Prostate gland (tissue), 2 donors: ENCODE data around the gene BCHE. TPM values are rescaled to one million over a fixed set of nuclear protein-coding genes. Genes with fewer than 3 reads are reported as not detected.

Source experiments
- DNase-seq: peaks from one replicate; pipeline ENCODE4 v3.0.0-alpha.2; 2019; ENCODE audit warnings: low spot score
- H3K27ac ChIP-seq, 2 donors: fragments of 200-600 bp; sonication (generic); 2 replicates each; pipeline ENCODE4 v1.5.1; 2017 to 2019
- H3K27me3 ChIP-seq: fragments of 200-600 bp; sonication (generic); replicated peaks from 2 replicates; pipeline ENCODE4 v1.5.1; 2019; ENCODE audit not compliant: insufficient read depth
- H3K36me3 ChIP-seq, 2 donors: fragments of 200-600 bp; sonication (generic); 1 replicate in 1 of 2; 2 replicates in 1 of 2; pipeline versions ENCODE4 v1.5.1 to v1.8.1; 2017 to 2019
- H3K4me1 ChIP-seq: fragments of 200-600 bp; sonication (generic); replicated peaks from 2 replicates; pipeline ENCODE4 v1.5.1; 2019
- H3K4me3 ChIP-seq, 2 donors: fragments of 200-600 bp; sonication (generic); 2 replicates each; pipeline ENCODE4 v1.5.1; 2017 to 2019
- H3K9me3 ChIP-seq: fragments of 200-600 bp; sonication (generic); 2 replicates; pipeline ENCODE4 v1.5.1; 2017
- POLR2A ChIP-seq: fragments of 450-650 bp; IDR thresholded peaks from one replicate; pipeline ENCODE4 v1.6.1; 2016; ENCODE audit warnings: antibody characterized with exemption, mild to moderate bottlenecking
- POLR2AphosphoS5 ChIP-seq: sonication (generic); formaldehyde crosslinking; IDR thresholded peaks from one replicate; pipeline ENCODE4 v1.6.1; 2017; ENCODE audit warnings: antibody characterized with exemption
- whole genome bisulfite sequencing: methylation state at CpG from one replicate; pipeline ENCODE4 v1.1.5; 2018; 5-methylcytosine and 5-hydroxymethylcytosine counted together
- intact Hi-C: fragments of 100-400 bp; cut with DNase I; formaldehyde crosslinking; loops from one replicate; pipeline ENCODE4 v1.14.2; 2022
- total RNA-seq, 2 donors: library from RNA; depleted of rRNA; stranded (reverse); fragments of >200 nt; gene quantifications; one replicate each; pipeline ENCODE4 v1.1.0, GENCODE V29; 2016
- TF ChIP-seq, protein P1 (sequence below), 4 experiments: fragments of 200-600 bp in 2 of 4; fragments of 450-650 bp in 2 of 4; sonication (generic) in 2 of 4; IDR thresholded peaks; 1 replicate in 3 of 4; 2 replicates in 1 of 4; pipeline ENCODE4 v1.5.1; 2016 to 2019; ENCODE audit warnings: antibody characterized with exemption in 4 of 4, mild to moderate bottlenecking in 2 of 4, moderate library complexity in 2 of 4

Gene BCHE
- total RNA-seq, 2 donors from 2014 or later = 1.8 to 2.2 TPM

DNA sequence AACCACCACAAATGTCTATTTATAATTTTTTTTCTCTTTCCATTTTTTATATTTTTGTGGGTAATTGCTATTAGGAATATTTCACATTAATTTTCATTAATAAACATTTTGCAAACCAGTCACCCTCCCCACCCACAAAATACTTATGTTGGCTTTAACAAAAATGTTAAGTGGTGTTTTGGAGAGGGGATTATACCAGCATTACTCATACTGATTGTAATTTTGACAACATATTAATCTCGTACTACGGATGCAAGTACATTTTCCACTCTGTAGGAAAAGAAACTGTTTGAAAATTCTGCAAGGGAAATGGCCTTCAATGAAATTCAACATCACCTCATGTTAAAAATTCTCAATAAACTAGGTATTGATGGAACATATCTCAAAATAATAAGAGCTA lies 58.3 kb downstream of the BCHE start:
- no peaks in the 10 kb centered on the region for H3K9me3 ChIP-seq
- no peaks in the 10 kb centered on the region for H3K36me3 ChIP-seq
- 93% methylated on average over 2 of the region's 2 CpGs for WGBS
- no peak overlapping the region for H3K4me3 ChIP-seq
- H3K27ac ChIP-seq = no peak overlapping the region
- intact Hi-C loops = no loop called here
- H3K27me3 ChIP-seq = no peaks in the 10 kb centered on the region
- TF ChIP-seq, protein P1, sequence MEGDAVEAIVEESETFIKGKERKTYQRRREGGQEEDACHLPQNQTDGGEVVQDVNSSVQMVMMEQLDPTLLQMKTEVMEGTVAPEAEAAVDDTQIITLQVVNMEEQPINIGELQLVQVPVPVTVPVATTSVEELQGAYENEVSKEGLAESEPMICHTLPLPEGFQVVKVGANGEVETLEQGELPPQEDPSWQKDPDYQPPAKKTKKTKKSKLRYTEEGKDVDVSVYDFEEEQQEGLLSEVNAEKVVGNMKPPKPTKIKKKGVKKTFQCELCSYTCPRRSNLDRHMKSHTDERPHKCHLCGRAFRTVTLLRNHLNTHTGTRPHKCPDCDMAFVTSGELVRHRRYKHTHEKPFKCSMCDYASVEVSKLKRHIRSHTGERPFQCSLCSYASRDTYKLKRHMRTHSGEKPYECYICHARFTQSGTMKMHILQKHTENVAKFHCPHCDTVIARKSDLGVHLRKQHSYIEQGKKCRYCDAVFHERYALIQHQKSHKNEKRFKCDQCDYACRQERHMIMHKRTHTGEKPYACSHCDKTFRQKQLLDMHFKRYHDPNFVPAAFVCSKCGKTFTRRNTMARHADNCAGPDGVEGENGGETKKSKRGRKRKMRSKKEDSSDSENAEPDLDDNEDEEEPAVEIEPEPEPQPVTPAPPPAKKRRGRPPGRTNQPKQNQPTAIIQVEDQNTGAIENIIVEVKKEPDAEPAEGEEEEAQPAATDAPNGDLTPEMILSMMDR (IDR thresholded peaks at IDR 0.05) = no peak
- no peak for TF ChIP-seq POLR2A
- DNase-seq = no peak
- no peaks in the 10 kb centered on the region for H3K4me1 ChIP-seq

DNA sequence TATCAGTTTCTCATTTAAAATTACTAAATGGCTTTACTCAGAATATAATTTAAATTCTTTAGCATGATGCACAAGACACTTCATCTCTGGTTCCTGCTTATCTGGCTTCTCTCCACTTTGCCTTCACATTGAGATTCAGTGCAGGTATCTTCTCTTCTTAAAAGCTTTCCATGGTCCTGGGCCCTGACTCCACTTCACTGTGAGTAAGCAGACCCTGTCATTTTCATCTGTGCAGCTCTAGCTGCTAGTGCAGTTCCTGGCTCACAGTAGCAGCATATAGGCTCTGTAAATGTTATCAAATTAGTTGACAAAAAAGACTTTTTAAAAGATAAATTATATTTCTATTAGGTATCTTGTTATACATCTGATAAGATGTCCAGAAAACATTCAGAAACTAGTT lies 58.8 kb downstream of the BCHE start:
- TF ChIP-seq, protein P1 (IDR thresholded peaks at IDR 0.05) = no peak
- no peak for TF ChIP-seq POLR2AphosphoS5
- TF ChIP-seq POLR2A = no peak

DNA sequence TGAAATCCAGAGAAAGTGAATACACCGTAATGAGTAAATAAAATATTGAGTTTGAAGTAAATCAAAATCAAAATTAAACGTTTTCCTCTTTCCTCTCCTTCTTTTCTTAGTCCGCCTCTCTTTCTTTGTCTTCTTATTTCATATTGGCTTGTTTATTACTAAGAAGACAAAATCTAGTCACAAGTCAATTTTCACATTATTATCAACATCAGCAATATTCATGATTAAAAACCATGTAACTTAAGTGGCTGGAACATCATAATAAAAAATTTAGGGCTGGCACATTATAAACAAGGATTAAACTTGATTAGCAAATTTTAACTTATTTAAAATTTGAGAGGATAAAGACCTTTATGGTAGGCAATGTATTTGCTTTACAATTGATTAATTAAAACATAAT lies 61.4 kb downstream of the BCHE start:
- Histone ChIP-seq H3K9me3 (no peaks in the 10 kb centered on the region), H3K27me3 (no peaks in the 10 kb centered on the region), H3K4me3 (no peak overlapping the region), H3K27ac (no peak overlapping the region), H3K36me3 (no peaks in the 10 kb centered on the region), H3K4me1 (no peaks in the 10 kb centered on the region)
- intact Hi-C loops = no loop called here
- 75% methylated on average over 3 of the region's 3 CpGs for WGBS
- TF ChIP-seq POLR2AphosphoS5 = no peak
- DNase-seq = no peak

More for the DNA sequence above, 58.8 kb downstream of the BCHE start:
- DNase-seq = no peak
- H3K4me3 ChIP-seq = no peak overlapping the region
- no peaks in the 10 kb centered on the region for H3K9me3 ChIP-seq
- H3K36me3 ChIP-seq = no peaks in the 10 kb centered on the region
- H3K27me3 ChIP-seq = no peaks in the 10 kb centered on the region
- H3K27ac ChIP-seq = no peak overlapping the region
- intact Hi-C loops = no loop called here
- H3K4me1 ChIP-seq = no peaks in the 10 kb centered on the region

DNA sequence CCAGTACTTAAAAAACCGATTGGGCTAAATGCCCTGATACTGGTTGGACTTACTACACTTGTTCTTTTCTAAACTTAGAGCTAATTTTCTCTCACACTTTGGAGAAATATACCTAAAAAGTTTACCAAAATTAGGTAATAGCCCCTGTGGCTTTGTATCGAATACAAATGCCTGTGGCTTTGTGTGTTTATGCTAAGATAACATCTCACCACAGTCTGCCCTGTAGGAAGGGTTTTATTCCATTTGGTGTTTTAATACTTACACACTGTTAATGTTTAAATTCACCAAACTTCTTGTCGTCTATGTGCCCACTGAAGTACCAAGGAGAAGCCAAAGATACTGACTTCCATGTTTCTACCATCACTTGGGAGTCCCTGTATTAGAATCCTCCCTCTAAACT lies 66.4 kb downstream of the BCHE start:
- TF ChIP-seq, protein P1 (IDR thresholded peaks at IDR 0.05) = no peak
- TF ChIP-seq POLR2A = no peak
- no peak for TF ChIP-seq POLR2AphosphoS5
- no peaks in the 10 kb centered on the region for H3K9me3 ChIP-seq
- no peaks in the 10 kb centered on the region for H3K4me1 ChIP-seq
- 54% methylated on average over 3 of the region's 3 CpGs for WGBS
- no peaks in the 10 kb centered on the region for H3K27me3 ChIP-seq
- no peaks in the 10 kb centered on the region for H3K36me3 ChIP-seq
- DNase-seq = no peak
- H3K4me3 ChIP-seq = no peak overlapping the region
- H3K27ac ChIP-seq = no peak overlapping the region
- intact Hi-C loops = no loop called here

DNA sequence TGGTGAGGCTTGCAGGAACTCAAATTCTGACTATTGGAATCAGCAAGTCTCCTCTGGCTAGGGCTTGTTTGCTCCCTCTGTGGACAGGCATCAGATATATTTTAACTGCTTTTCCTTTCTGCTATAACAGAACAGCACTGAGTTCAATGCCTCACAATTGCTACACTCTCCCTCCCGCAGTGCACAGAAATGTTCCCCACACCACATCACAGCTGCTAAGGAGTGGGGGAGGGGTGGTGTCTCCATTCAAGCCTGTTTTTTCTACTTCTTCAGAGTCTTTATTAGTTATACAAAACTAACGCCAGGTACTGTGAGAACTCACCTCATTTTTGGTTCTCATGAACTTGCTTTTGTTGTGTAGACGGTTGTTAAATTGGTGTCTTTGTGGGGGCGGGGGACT lies 68.5 kb downstream of the BCHE start:
- TF ChIP-seq POLR2A (no peak), POLR2AphosphoS5 (no peak)
- TF ChIP-seq, protein P1 (IDR thresholded peaks at IDR 0.05) = no peak
- no peaks in the 10 kb centered on the region for H3K9me3 ChIP-seq
- WGBS = 78% methylated on average over 4 of the region's 4 CpGs

More for the DNA sequence above, 68.5 kb downstream of the BCHE start:
- Histone ChIP-seq H3K4me1 (no peaks in the 10 kb centered on the region), H3K4me3 (no peak overlapping the region), H3K27ac (no peak overlapping the region), H3K27me3 (no peaks in the 10 kb centered on the region), H3K36me3 (no peaks in the 10 kb centered on the region)
- DNase-seq = no peak
- intact Hi-C loops = no loop called here
